Heart left ventricle (tissue), 16 donors: Measurements from ENCODE around the gene PDE11A. TPM values are rescaled to one million over a fixed set of nuclear protein-coding genes. Genes with fewer than 3 reads are reported as not detected.

Source experiments
- ATAC-seq, 4 donors: fragments of 200-7000 bp; cut with Tn5 transposase; one replicate each; pipeline ENCODE4 v1.9.1; 2020 to 2022; ENCODE audit warnings: moderate library complexity in 4 of 4, mild to moderate bottlenecking in 3 of 4, moderate number of reproducible peaks in 1 of 4
- DNase-seq, 5 donors: peaks; one replicate each; pipeline ENCODE4 v3.0.0-alpha.2; 2020
- H3K27ac ChIP-seq, 12 donors: fragments of 200-600 bp; sonication (generic) in 4 of 12; one replicate each; pipeline versions ENCODE4 v1.5.0 to v1.8.0; 2016 to 2022; ENCODE audit warnings: mild to moderate bottlenecking in 2 of 12
- H3K27me3 ChIP-seq, 9 donors: fragments of 200-600 bp; sonication (generic) in 2 of 9; one replicate each; pipeline versions ENCODE4 v1.5.1 to v1.8.0; 2016 to 2022; ENCODE audit warnings: mild to moderate bottlenecking in 3 of 9
- H3K36me3 ChIP-seq, 9 donors: fragments of 200-600 bp; sonication (generic) in 2 of 9; one replicate each; pipeline versions ENCODE4 v1.5.0 to v1.8.0; 2018 to 2022; ENCODE audit warnings: mild to moderate bottlenecking in 2 of 9
- H3K4me1 ChIP-seq, 12 donors: fragments of 200-600 bp; sonication (generic) in 4 of 12; one replicate each; pipeline versions ENCODE4 v1.5.0 to v1.8.0; 2016 to 2022; ENCODE audit warnings: mild to moderate bottlenecking in 3 of 12
- H3K4me3 ChIP-seq, 12 donors: fragments of 200-600 bp; sonication (generic) in 4 of 12; one replicate each; pipeline versions ENCODE4 v1.5.0 to v1.8.0; 2017 to 2022; ENCODE audit warnings: mild to moderate bottlenecking in 9 of 12, moderate library complexity in 4 of 12
- H3K9me3 ChIP-seq, 12 donors: fragments of 200-600 bp; sonication (generic) in 4 of 12; one replicate each; pipeline versions ENCODE4 v1.5.0 to v1.8.0; 2016 to 2022; ENCODE audit warnings: mild to moderate bottlenecking in 1 of 12
- POLR2A ChIP-seq, 2 donors: fragments of 450-650 bp; IDR thresholded peaks; one replicate each; pipeline ENCODE4 v1.6.1; 2017; ENCODE audit warnings: antibody characterized with exemption in 2 of 2, mild to moderate bottlenecking in 2 of 2, moderate library complexity in 2 of 2
- WGBS, 4 donors: extraction: QIAGEN DNeasy Blood & Tissue Kit in 2 of 4; methylation state at CpG; one replicate each; pipeline versions ENCODE4 v1.1.5 to v1.1.7; 2013 to 2018; 5-methylcytosine and 5-hydroxymethylcytosine counted together
- intact Hi-C, 10 donors: fragments of 100-400 bp; cut with DNase I; formaldehyde crosslinking; loops; one replicate each; pipeline versions ENCODE4 v1.11.1 to v1.14.2; 2022
- polyA plus RNA-seq, 2 donors: library from polyadenylated mRNA; stranded (reverse); fragments of 200-250 nt; gene quantifications; one replicate each; pipeline ENCODE4 v1.2.3, GENCODE V29; 2013
- total RNA-seq, 9 donors: library from RNA; depleted of rRNA in 2 of 9; stranded (reverse); fragments of >200 nt in 2 of 9; fragmentation: NEBNext Ultra II Directional in 3 of 9; extraction: Animal tissue kit (Norgen Biotek cat#: 25700) in 3 of 9; gene quantifications; one replicate each; pipeline versions ENCODE4 v1.1.0 to v1.2.4, GENCODE V29; 2016 to 2023
- TF ChIP-seq, protein P1 (sequence below), 12 donors: fragments of 200-600 bp; sonication (generic) in 4 of 12; IDR thresholded peaks; one replicate each; pipeline versions ENCODE4 v1.5.0 to v1.8.0; 2018 to 2022; ENCODE audit warnings: antibody characterized with exemption in 12 of 12, mild to moderate bottlenecking in 5 of 12
- donor health status: ischemic (EF 13 %, LVEDD 7.1; RV severe dilation, severe dysfunction).
- donor health status: healthy with polysubstance abuse.
- donor health status: DM: no; HTN: yes; CAD: no.
- donor health status: DM: no; HTN: no; CAD: no.
- donor health status: ischemic (EF 25% LVEDD 6.9; RV normal size, moderate dysfunction).
- donor health status: ischemic (EF 25% LVEDD 5.7; RV mildly dilated, moderate dysfunction).
- donor health status: healthy.
- donor health status: DM: yes; HTN: yes; CAD: no.
- donor health status: ischemic (EF 35%, LVEDD 5.7; RV mildly dilated, moderate dysfunction).
- donor health status: nonischemic (EF 11% LVEDD 7.7; RV severe dilation, severe dysfunction).
- donor health status: DM: yes; HTN: yes; CAD: no.
- donor health status: PGD.
- donor health status: ischemic (EF 29% LVEDD 5.4; RV normal size, mild dysfunction).
- donor health status: nonischemic (EF 23%, LVEDD 6.1; RV moderate dilation, normal function).

Gene PDE11A
- total and polyA plus RNA-seq, 11 donors = 0.24 to 2.9 (median 0.88) TPM

DNA sequence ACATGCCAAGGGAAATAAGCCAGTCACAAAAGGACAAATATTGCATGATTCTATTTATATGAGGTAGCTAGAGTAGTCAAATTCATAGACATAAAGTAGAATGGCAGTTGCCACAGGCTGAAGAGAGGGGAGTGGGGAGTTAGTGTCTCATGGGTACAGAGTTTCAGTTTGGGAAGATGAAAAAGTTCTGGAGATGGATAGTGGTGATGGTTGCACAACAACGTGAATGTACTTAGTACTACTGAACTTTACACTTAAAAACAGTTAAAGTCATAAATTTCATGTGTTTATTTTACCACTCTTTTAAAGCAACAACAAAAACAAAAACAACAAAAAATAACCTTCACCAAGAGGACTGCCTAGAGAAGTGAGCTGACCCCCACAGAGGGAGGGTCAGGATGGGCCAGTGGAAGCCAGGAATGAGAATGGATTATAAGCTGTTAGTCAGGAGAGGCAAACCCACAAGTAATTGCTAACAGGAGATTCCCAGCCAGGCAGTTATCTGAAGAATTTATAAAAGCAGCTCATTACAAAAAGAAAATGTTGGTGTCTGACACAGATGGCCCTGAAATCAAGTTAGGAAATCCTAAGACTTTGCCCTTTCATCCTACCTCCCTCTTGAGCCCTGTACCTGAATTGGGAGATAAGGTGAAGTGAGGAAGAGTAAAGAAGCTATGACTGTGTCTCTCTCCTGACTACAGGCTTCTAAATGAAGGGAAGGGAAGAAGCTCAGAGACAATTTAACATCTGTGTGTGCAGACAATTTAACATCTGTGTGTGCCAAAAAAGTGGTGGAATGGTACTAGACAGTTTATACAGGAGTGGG, 263.4 kb downstream of the PDE11A start:
- no peak for DNase-seq
- no peak for ATAC-seq
- TF ChIP-seq, protein P1, sequence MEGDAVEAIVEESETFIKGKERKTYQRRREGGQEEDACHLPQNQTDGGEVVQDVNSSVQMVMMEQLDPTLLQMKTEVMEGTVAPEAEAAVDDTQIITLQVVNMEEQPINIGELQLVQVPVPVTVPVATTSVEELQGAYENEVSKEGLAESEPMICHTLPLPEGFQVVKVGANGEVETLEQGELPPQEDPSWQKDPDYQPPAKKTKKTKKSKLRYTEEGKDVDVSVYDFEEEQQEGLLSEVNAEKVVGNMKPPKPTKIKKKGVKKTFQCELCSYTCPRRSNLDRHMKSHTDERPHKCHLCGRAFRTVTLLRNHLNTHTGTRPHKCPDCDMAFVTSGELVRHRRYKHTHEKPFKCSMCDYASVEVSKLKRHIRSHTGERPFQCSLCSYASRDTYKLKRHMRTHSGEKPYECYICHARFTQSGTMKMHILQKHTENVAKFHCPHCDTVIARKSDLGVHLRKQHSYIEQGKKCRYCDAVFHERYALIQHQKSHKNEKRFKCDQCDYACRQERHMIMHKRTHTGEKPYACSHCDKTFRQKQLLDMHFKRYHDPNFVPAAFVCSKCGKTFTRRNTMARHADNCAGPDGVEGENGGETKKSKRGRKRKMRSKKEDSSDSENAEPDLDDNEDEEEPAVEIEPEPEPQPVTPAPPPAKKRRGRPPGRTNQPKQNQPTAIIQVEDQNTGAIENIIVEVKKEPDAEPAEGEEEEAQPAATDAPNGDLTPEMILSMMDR (IDR thresholded peaks at IDR 0.05) = no peak
- TF ChIP-seq POLR2A (IDR thresholded peaks at IDR 0.05) = no peak
- no peaks in the 10 kb centered on the region for H3K36me3 ChIP-seq
- peaks cover 0 to 12% (median 0%) of the 10 kb centered on the region in 12 donors for H3K9me3 ChIP-seq
- H3K27ac ChIP-seq = no peak overlapping the region
- intact Hi-C loops = no loop called here
- WGBS, 4 donors = 85 to 92% (median 87%) methylated on average over 1 of the region's 1 CpG
- H3K4me3 ChIP-seq = no peak overlapping the region
- H3K27me3 ChIP-seq = no peaks in the 10 kb centered on the region
- H3K4me1 ChIP-seq = no peaks in the 10 kb centered on the region

DNA sequence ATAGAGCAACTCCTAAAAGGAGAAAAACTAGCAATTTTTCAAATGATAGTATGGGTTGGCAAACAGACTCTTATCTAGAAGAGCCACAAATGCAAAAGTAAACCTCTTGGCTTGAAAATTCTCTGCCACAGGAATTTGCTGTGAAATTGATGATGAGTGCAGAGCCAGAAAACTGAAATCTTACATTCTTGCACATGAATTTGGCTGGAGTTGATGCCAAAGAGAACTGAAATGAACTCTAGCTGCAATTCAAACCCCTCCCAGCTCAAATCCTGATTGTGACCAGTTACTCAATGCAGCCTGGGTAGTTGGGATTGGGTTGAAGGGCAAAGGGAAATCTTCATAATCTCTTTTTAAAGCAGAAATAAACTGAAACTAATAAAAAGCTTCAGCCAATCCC, 266.6 kb downstream of the PDE11A start:
- Histone ChIP-seq H3K36me3 (no peaks in the 10 kb centered on the region), H3K9me3 (peaks cover 0 to 12% (median 0%) of the 10 kb centered on the region in 12 donors), H3K27ac (no peak overlapping the region), H3K4me3 (no peak overlapping the region), H3K4me1 (no peaks in the 10 kb centered on the region), H3K27me3 (no peaks in the 10 kb centered on the region)
- TF ChIP-seq, protein P1 (IDR thresholded peaks at IDR 0.05) = no peak
- TF ChIP-seq POLR2A (IDR thresholded peaks at IDR 0.05) = no peak
- ATAC-seq (no peak), DNase-seq (no peak)
- intact Hi-C loops = no loop called here

DNA sequence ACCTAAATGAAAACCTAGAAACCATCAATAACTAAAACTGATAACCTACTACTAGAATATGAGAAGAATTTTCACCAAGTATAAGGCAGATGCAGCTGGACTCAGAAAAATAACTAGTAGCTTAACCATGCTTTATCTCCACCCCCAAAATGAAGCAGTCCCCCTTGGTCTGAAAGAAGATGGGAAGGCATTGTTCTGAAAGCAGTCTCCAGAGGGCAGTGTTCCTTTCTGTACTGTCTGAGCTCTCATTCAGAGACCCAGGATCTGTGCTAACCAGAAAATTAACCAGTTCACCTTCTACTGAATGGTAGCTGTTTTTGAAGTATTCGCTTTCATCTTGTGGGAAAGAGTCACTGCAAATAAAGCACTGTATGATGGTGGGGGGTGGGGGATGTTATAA, 273.0 kb downstream of the PDE11A start:
- WGBS, 4 donors = 31 to 55% (median 34%) methylated on average over 1 of the region's 1 CpG
- Histone ChIP-seq H3K27me3 (no peaks in the 10 kb centered on the region), H3K4me3 (no peak overlapping the region), H3K36me3 (no peaks in the 10 kb centered on the region), H3K4me1 (peaks cover 0 to 25% (median 2%) of the 10 kb centered on the region in 12 donors), H3K27ac (no peak overlapping the region), H3K9me3 (no peaks in the 10 kb centered on the region)
- no peak for DNase-seq
- intact Hi-C loops = loop anchor here in 4 of 10 donors (2.0 to 10.0 kb wide), 6 partner anchors 105 to 313 kb away; partner anchors contain the start of genes PDE11A (in 1 of the 4) and RBM45 (in 1 of the 4)
- ATAC-seq = peak in 2 of 4 donors; percentile 49 to 61
- TF ChIP-seq, protein P1 (IDR thresholded peaks at IDR 0.05) = peak in 9 of 12 donors; percentile 22 to 58 (median 42)
- no peak for TF ChIP-seq POLR2A (IDR thresholded peaks at IDR 0.05)

DNA sequence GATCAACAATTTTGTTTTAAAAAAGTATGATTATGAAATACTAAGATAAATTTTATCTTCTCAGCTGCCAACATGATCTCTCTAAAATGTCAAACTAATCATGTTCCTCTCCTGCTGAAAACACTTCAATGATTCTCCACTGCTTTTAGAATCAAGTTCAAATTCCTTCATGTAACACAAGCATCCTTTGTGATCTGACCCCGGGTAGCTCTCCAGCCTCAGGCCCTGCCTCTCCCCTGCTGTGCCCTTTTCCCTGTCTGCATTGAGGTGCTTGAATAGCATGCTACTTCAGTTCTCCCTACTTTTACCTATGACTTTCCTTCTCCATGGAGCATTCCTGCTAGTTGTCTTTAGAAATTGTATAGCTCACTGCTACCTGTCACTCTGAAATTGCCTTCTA, 274.8 kb downstream of the PDE11A start:
- 6 to 13% (median 9%) methylated on average over 1 of the region's 1 CpG for WGBS, 4 donors
- intact Hi-C loops = loop anchor here in 4 of 10 donors (2.0 to 10.0 kb wide), 6 partner anchors 107 to 314 kb away; partner anchors contain the start of genes PDE11A (in 1 of the 4) and RBM45 (in 1 of the 4)
- H3K36me3 ChIP-seq = no peaks in the 10 kb centered on the region

More for the DNA sequence above, 274.8 kb downstream of the PDE11A start:
- Histone ChIP-seq H3K27ac (peak overlapping the region in 3 of 12 donors; percentile 45 to 75 (median 65)), H3K4me3 (no peak overlapping the region), H3K27me3 (no peaks in the 10 kb centered on the region), H3K9me3 (no peaks in the 10 kb centered on the region), H3K4me1 (peaks cover 0 to 25% (median 2%) of the 10 kb centered on the region in 12 donors)
- TF ChIP-seq, protein P1 (IDR thresholded peaks at IDR 0.05) = no peak
- TF ChIP-seq POLR2A (IDR thresholded peaks at IDR 0.05) = no peak
- DNase-seq (no peak), ATAC-seq (peak in 2 of 4 donors; percentile 21 to 30)
